PC-3 (cell line): Measurements from ENCODE around the gene LTN1.
"Not testable (repeated sequence)": the region's sequence is repeated elsewhere in the genome, so short reads cannot be mapped to it uniquely, and the experiment has no call there.

Experiments
- EZH2 ChIP-seq: fragments of 300-600 bp; sonication (generic); IDR thresholded peaks from one replicate; pipeline ENCODE4 v1.6.1; 2017; ENCODE audit warnings: antibody characterized with exemption, mild to moderate bottlenecking, low read length; ENCODE audit not compliant: unreplicated experiment
- TF ChIP-seq, protein P1 (sequence below): fragments of 300-600 bp; sonication (generic); conservative IDR thresholded peaks from 2 replicates; pipeline ENCODE4 v1.5.1; 2017; ENCODE audit warnings: antibody characterized with exemption, low read depth, mild to moderate bottlenecking, low read length

DNA sequence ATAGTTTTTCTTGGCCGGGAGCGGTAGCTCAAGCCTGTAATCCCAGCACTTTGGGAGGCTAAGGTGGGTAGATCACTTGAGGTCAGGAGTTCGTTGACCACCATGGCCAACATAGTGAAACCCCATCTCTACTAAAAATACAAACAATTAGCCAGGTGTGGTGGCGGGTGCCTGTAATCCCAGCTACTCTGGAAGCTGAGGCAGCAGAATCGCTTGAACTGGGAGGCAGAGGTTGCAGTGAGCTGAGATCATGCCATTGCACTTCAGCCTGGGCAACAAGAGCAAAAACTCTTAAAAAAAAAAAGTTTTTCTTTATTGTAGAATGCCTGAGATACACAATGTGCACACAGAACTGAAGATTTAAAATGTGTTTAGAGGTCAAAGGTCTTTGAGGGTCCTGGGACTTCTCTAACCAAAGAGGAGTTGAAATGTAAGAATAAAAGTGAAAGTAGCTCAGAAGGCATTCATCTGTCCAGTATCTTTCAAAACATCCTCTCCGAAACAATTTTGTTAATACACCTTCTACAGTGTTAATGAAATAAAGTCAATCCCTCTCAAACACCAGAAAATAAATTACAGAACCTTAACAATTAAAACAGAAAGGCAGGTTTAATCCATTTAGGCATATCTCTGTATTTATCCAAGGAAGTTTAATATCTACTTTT lies 60.8 kb downstream of the LTN1 start:
- TF ChIP-seq, protein P1, sequence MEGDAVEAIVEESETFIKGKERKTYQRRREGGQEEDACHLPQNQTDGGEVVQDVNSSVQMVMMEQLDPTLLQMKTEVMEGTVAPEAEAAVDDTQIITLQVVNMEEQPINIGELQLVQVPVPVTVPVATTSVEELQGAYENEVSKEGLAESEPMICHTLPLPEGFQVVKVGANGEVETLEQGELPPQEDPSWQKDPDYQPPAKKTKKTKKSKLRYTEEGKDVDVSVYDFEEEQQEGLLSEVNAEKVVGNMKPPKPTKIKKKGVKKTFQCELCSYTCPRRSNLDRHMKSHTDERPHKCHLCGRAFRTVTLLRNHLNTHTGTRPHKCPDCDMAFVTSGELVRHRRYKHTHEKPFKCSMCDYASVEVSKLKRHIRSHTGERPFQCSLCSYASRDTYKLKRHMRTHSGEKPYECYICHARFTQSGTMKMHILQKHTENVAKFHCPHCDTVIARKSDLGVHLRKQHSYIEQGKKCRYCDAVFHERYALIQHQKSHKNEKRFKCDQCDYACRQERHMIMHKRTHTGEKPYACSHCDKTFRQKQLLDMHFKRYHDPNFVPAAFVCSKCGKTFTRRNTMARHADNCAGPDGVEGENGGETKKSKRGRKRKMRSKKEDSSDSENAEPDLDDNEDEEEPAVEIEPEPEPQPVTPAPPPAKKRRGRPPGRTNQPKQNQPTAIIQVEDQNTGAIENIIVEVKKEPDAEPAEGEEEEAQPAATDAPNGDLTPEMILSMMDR: not testable (repeated sequence)
- not testable (repeated sequence) for TF ChIP-seq EZH2
